Activated CD8-positive, alpha-beta memory T cell treated with anti-CD3 and anti-CD28 coated beads for 24 hours (primary cell): Measurements from ENCODE around the gene BTN2A1.
A peak's percentile ranks its signal among the peaks of the same experiment; 100 is the strongest.
"Not testable (repeated sequence)": the region's sequence is repeated elsewhere in the genome, so short reads cannot be mapped to it uniquely, and the experiment has no call there.

ENCODE experiments used
- DNase-seq: peaks from one replicate; pipeline ENCODE4 v3.0.0-alpha.2; 2020

The BTN2A1 gene

GRCh38 chr6:26457806-26458688, at the start of gene BTN2A1:
Gene BTN2A1 (plus strand): TSS chr6:26457955. CDS start chr6:26458637, 682 bp downstream.
- peak; percentile 78 for DNase-seq

- no peak for DNase-seq
These were observed 48.7 kb upstream of the BTN2A1 start for GRCh38 chr6:26408828-26409730.

- no peak for DNase-seq
These were observed 46.0 kb upstream of the BTN2A1 start for GRCh38 chr6:26411751-26412150.

- DNase-seq: no peak
These were observed 45.5 kb upstream of the BTN2A1 start for GRCh38 chr6:26412228-26412627.

GRCh38 chr6:26412954-26413353, 44.8 kb upstream of the BTN2A1 start:
- no peak for DNase-seq

- DNase-seq: no peak
These were observed 43.5 kb upstream of the BTN2A1 start for GRCh38 chr6:26414281-26414680.

- DNase-seq: no peak
These were observed 42.6 kb upstream of the BTN2A1 start for GRCh38 chr6:26415036-26415614.

GRCh38 chr6:26415791-26416190, 42.0 kb upstream of the BTN2A1 start:
- no peak for DNase-seq

GRCh38 chr6:26416288-26416687, 41.5 kb upstream of the BTN2A1 start:
- no peak for DNase-seq

GRCh38 chr6:26418077-26418476, 39.7 kb upstream of the BTN2A1 start:
- DNase-seq: not testable (repeated sequence)

GRCh38 chr6:26418795-26419194, 39.0 kb upstream of the BTN2A1 start:
- not testable (repeated sequence) for DNase-seq

- DNase-seq: no peak
These were observed 37.0 kb upstream of the BTN2A1 start for GRCh38 chr6:26420688-26421171.

- peak; percentile 82 for DNase-seq
These were observed 36.3 kb upstream of the BTN2A1 start for GRCh38 chr6:26421259-26422144.

GRCh38 chr6:26422329-26422728, 35.4 kb upstream of the BTN2A1 start:
- DNase-seq: no peak

- no peak for DNase-seq
These were observed 30.9 kb upstream of the BTN2A1 start for GRCh38 chr6:26426691-26427450.

- no peak for DNase-seq
These were observed 30.3 kb upstream of the BTN2A1 start for GRCh38 chr6:26427451-26427809.

GRCh38 chr6:26428206-26428605, 29.5 kb upstream of the BTN2A1 start:
- DNase-seq: no peak

- DNase-seq: no peak
These were observed 27.0 kb upstream of the BTN2A1 start for GRCh38 chr6:26430787-26431186.

GRCh38 chr6:26431258-26432172, 26.2 kb upstream of the BTN2A1 start:
- DNase-seq: no peak

- no peak for DNase-seq
These were observed 25.0 kb upstream of the BTN2A1 start for GRCh38 chr6:26432627-26433201.
